HL-60 (cell line): ENCODE measurements around the gene NUFIP2.

Experiments
- CTCF ChIP-seq: IDR thresholded peaks from one replicate; pipeline ENCODE4 v1.5.1; 2011; ENCODE audit warnings: low read length, control low read depth, inconsistent platforms; ENCODE audit not compliant: insufficient read depth
- POLR2AphosphoS5 ChIP-seq: IDR thresholded peaks from 2 replicates; pipeline ENCODE4 v1.6.1; 2012; ENCODE audit warnings: low read depth
- SPI1 ChIP-seq: IDR thresholded peaks from 2 replicates; pipeline ENCODE4 v1.6.1; 2012; ENCODE audit warnings: low read depth, mild to moderate bottlenecking, borderline replicate concordance

- TF ChIP-seq CTCF (no peak), POLR2AphosphoS5 (no peak), SPI1 (peak; percentile 24; the same call in 1 of the 2 replicates)
Observed at GRCh38 chr17:29342158-29342765, 48.3 kb upstream of the NUFIP2 start.
